HEK293 (cell line): ENCODE results near the gene CARD10.
A peak's percentile ranks its signal among the peaks of the same experiment; 100 is the strongest.

Experiments used
- CTCF ChIA-PET: fragments of 350-600 bp; formaldehyde crosslinking; extraction: SDS; loops from one replicate; lab custom pipeline; 2021; ENCODE audit warnings: antibody characterized with exemption; lab: Yijun Ruan, JAX
- POLR2A ChIA-PET: fragments of 300-600 bp; formaldehyde crosslinking; extraction: SDS; loops from one replicate; lab custom pipeline; 2020; ENCODE audit warnings: antibody characterized with exemption, inconsistent platforms; lab: Yijun Ruan, JAX
- H3K27ac ChIP-seq: fragments of 200-500 bp; sonication (Bioruptor generic); 2 replicates; pipeline ENCODE4 v1.5.1; 2014; ENCODE audit warnings: low read depth, low read length, control low read depth, inconsistent platforms; ENCODE audit errors: extremely low read depth
- H3K36me3 ChIP-seq, 2 experiments: fragments of 200-500 bp in 1 of 2; sonication (Bioruptor generic) in 1 of 2; 1 replicate in 1 of 2; 2 replicates in 1 of 2; pipeline ENCODE4 v1.5.1; 2014 to 2017; ENCODE audit warnings: inconsistent platforms in 2 of 2, low read length in 2 of 2; ENCODE audit not compliant: control insufficient read depth in 2 of 2, insufficient read depth in 1 of 2
- H3K4me1 ChIP-seq: fragments of 200-500 bp; sonication (Bioruptor generic); 2 replicates; pipeline ENCODE4 v1.5.1; 2014; ENCODE audit warnings: mild to moderate bottlenecking, low read length, inconsistent platforms; ENCODE audit not compliant: control insufficient read depth, insufficient read depth
- H3K4me3 ChIP-seq: 2 replicates; pipeline ENCODE4 v1.5.1; 2011; ENCODE audit warnings: low read depth, mild to moderate bottlenecking, control low read depth, low read length, moderate library complexity
- H3K9me3 ChIP-seq: fragments of 200-500 bp; sonication (Bioruptor generic); 2 replicates; pipeline ENCODE4 v1.5.1; 2014; ENCODE audit warnings: low read depth, low read length, inconsistent platforms; ENCODE audit not compliant: control insufficient read depth, insufficient read depth
- KLF1 ChIP-seq: fragments of 450-650 bp; formaldehyde crosslinking; IDR thresholded peaks from 2 replicates; pipeline ENCODE4 v1.5.1; 2016; ENCODE audit warnings: missing biosample characterization, missing genetic modification characterization
- KLF10 ChIP-seq: fragments of 450-650 bp; IDR thresholded peaks from 2 replicates; pipeline ENCODE4 v1.5.1; 2018; ENCODE audit warnings: missing biosample characterization, mild to moderate bottlenecking, missing genetic modification characterization
- SALL2 ChIP-seq: fragments of 450-650 bp; formaldehyde crosslinking; IDR thresholded peaks from 2 replicates; pipeline ENCODE4 v1.5.0; 2017; ENCODE audit warnings: missing biosample characterization, mild to moderate bottlenecking, missing genetic modification characterization, borderline replicate concordance
- SETDB1 ChIP-seq: IDR thresholded peaks from one replicate; pipeline ENCODE4 v1.6.1; 2017; ENCODE audit warnings: mild to moderate bottlenecking, low read length, moderate library complexity, mixed read lengths; ENCODE audit not compliant: insufficient read length
- TRIM28 ChIP-seq: IDR thresholded peaks from 2 replicates; pipeline ENCODE4 v1.6.1; 2011; ENCODE audit warnings: low read length, control low read depth, borderline replicate concordance
- ZNF174 ChIP-seq: fragments of 450-650 bp; formaldehyde crosslinking; IDR thresholded peaks from 2 replicates; pipeline ENCODE4 v1.5.0; 2017; ENCODE audit warnings: missing biosample characterization, mild to moderate bottlenecking, missing genetic modification characterization
- ZNF175 ChIP-seq: fragments of 450-650 bp; formaldehyde crosslinking; IDR thresholded peaks from 2 replicates; pipeline ENCODE4 v1.5.1; 2016; ENCODE audit warnings: missing biosample characterization, missing genetic modification characterization
- ZNF354C ChIP-seq: fragments of 450-650 bp; formaldehyde crosslinking; IDR thresholded peaks from 2 replicates; pipeline ENCODE4 v1.5.1; 2016; ENCODE audit warnings: missing biosample characterization, missing genetic modification characterization, low read depth, borderline replicate concordance
- ZNF391 ChIP-seq: fragments of 450-650 bp; formaldehyde crosslinking; IDR thresholded peaks from 2 replicates; pipeline ENCODE4 v1.5.1; 2016; ENCODE audit warnings: low read depth, missing biosample characterization, missing genetic modification characterization, borderline replicate concordance
- ZNF473 ChIP-seq: fragments of 450-650 bp; formaldehyde crosslinking; IDR thresholded peaks from 2 replicates; pipeline ENCODE4 v1.5.1; 2017; ENCODE audit warnings: missing biosample characterization, missing genetic modification characterization
- ZNF514 ChIP-seq: fragments of 450-650 bp; formaldehyde crosslinking; IDR thresholded peaks from 2 replicates; pipeline ENCODE4 v1.5.1; 2016; ENCODE audit warnings: missing biosample characterization, missing genetic modification characterization
- ZNF558 ChIP-seq: fragments of 450-650 bp; formaldehyde crosslinking; IDR thresholded peaks from 2 replicates; pipeline ENCODE4 v1.5.1; 2016; ENCODE audit warnings: missing biosample characterization, missing genetic modification characterization
- ZNF560 ChIP-seq: fragments of 450-650 bp; formaldehyde crosslinking; IDR thresholded peaks from 2 replicates; pipeline ENCODE4 v1.5.1; 2017; ENCODE audit warnings: missing biosample characterization, missing genetic modification characterization, borderline replicate concordance
- ZNF596 ChIP-seq: fragments of 450-650 bp; IDR thresholded peaks from 2 replicates; pipeline ENCODE4 v1.5.0; 2018; ENCODE audit warnings: missing biosample characterization, mild to moderate bottlenecking, missing genetic modification characterization, moderate library complexity
- ZNF785 ChIP-seq: fragments of 450-650 bp; formaldehyde crosslinking; IDR thresholded peaks from 2 replicates; pipeline ENCODE4 v1.5.1; 2016; ENCODE audit warnings: missing biosample characterization, missing genetic modification characterization
- ZXDB ChIP-seq: fragments of 450-650 bp; formaldehyde crosslinking; IDR thresholded peaks from 2 replicates; pipeline ENCODE4 v1.5.1; 2016; ENCODE audit warnings: missing biosample characterization, missing genetic modification characterization
- TF ChIP-seq, protein P1 (sequence below): fragments of 450-650 bp; formaldehyde crosslinking; IDR thresholded peaks from 2 replicates; pipeline ENCODE4 v1.5.1; 2016; ENCODE audit warnings: missing biosample characterization, missing genetic modification characterization
- TF ChIP-seq, protein P2 (sequence below): fragments of 450-650 bp; formaldehyde crosslinking; IDR thresholded peaks from 2 replicates; pipeline ENCODE4 v1.5.1; 2016; ENCODE audit warnings: missing biosample characterization, missing genetic modification characterization
- TF ChIP-seq, protein P3 (sequence below): fragments of 450-650 bp; formaldehyde crosslinking; IDR thresholded peaks from 2 replicates; pipeline ENCODE4 v1.5.1; 2016; ENCODE audit warnings: missing biosample characterization, missing genetic modification characterization, low read depth
- TF ChIP-seq, protein P4 (sequence below): fragments of 450-650 bp; formaldehyde crosslinking; IDR thresholded peaks from 2 replicates; pipeline ENCODE4 v1.5.1; 2016; ENCODE audit warnings: missing biosample characterization, missing genetic modification characterization
- TF ChIP-seq, protein P5 (sequence below): fragments of 450-650 bp; formaldehyde crosslinking; IDR thresholded peaks from 2 replicates; pipeline ENCODE4 v1.5.1; 2016; ENCODE audit warnings: missing biosample characterization, missing genetic modification characterization

The CARD10 gene

DNA sequence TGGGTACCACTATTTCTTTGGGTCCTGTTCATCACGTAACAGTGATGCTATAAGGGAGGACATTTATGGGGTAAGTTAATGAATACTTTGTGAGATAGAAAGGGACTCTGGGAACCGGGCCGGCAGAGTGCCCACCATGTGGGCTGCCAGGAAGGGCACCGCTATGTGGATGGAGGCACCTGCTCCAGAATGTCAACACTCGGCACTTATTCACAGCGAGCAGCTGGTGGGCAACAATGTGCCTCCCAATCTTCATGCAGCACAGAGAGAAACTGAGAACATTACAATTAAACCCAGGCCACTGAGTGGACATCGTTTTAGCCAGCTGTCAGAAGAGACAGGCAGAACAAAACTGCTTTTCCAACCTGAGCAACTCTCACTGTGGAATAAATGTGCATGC lies 76.1 kb downstream of the CARD10 start:
- Histone ChIP-seq H3K9me3 (no peaks in the 10 kb centered on the region), H3K4me1 (no peaks in the 10 kb centered on the region), H3K4me3 (no peak overlapping the region), H3K27ac (no peak overlapping the region), H3K36me3 (no peaks in the 10 kb centered on the region)
- no peak for TF ChIP-seq ZNF174 (tag by site-specific recombination)
- no peak for TF ChIP-seq ZNF558 (tag by site-specific recombination)
- no peak for TF ChIP-seq ZXDB (tag by site-specific recombination)
- no peak for TF ChIP-seq ZNF514 (tag by site-specific recombination)
- TF ChIP-seq ZNF473 (tag by site-specific recombination) = no peak
- TF ChIP-seq ZNF391 (tag by site-specific recombination) = no peak
- TF ChIP-seq KLF10 (tag by site-specific recombination) = no peak
- ChIA-PET CTCF (interaction anchor here (1.4 kb wide), 1 partner anchor 12 kb away, joined by 7 read pairs; no protein-coding TSS in a partner anchor), POLR2A (no interaction called here)

DNA sequence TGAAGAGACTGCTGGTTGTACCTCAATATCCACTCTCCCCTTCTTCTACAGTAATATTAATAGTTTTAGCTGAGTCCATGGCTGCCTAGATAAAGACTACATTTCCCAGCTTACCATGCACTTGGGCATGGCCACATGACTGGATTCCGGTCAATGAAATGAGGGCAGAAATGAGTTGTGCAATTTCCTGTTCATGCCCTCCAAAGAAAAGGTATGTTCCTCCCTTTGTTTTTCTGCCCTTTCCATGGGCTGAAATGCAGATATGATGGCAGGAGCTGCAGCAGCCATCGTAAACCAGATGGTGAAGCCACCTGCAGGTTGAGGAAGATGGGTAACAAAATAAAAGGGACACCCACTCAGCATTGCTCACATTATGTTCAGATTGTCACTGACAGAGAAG lies 76.7 kb downstream of the CARD10 start:
- Histone ChIP-seq H3K9me3 (no peaks in the 10 kb centered on the region), H3K27ac (no peak overlapping the region), H3K36me3 (no peaks in the 10 kb centered on the region), H3K4me1 (no peaks in the 10 kb centered on the region), H3K4me3 (no peak overlapping the region)
- TF ChIP-seq ZNF785 (tag by site-specific recombination) (no peak), ZNF596 (tag by site-specific recombination) (no peak), ZNF175 (tag by site-specific recombination) (no peak), ZNF560 (tag by site-specific recombination) (no peak), KLF1 (tag by site-specific recombination) (no peak), ZNF354C (tag by site-specific recombination) (no peak), SETDB1 (peak; percentile 98), TRIM28 (peak; percentile 97), SALL2 (tag by site-specific recombination) (no peak)
- TF ChIP-seq, protein P1, sequence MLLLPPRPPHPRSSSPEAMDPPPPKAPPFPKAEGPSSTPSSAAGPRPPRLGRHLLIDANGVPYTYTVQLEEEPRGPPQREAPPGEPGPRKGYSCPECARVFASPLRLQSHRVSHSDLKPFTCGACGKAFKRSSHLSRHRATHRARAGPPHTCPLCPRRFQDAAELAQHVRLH = 0 out of 2 replicates have a peak, but pooled peaks have one; percentile 11
- TF ChIP-seq, protein P2, sequence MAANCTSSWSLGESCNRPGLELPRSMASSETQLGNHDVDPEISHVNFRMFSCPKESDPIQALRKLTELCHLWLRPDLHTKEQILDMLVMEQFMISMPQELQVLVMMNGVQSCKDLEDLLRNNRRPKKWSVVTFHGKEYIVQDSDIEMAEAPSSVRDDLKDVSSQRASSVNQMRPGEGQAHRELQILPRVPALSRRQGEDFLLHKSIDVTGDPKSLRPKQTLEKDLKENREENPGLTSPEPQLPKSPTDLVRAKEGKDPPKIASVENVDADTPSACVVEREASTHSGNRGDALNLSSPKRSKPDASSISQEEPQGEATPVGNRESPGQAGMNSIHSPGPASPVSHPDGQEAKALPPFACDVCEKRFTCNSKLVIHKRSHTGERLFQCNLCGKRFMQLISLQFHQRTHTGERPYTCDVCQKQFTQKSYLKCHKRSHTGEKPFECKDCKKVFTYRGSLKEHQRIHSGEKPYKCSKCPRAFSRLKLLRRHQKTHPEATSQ (tag by site-specific recombination) = no peak
- TF ChIP-seq, protein P3, sequence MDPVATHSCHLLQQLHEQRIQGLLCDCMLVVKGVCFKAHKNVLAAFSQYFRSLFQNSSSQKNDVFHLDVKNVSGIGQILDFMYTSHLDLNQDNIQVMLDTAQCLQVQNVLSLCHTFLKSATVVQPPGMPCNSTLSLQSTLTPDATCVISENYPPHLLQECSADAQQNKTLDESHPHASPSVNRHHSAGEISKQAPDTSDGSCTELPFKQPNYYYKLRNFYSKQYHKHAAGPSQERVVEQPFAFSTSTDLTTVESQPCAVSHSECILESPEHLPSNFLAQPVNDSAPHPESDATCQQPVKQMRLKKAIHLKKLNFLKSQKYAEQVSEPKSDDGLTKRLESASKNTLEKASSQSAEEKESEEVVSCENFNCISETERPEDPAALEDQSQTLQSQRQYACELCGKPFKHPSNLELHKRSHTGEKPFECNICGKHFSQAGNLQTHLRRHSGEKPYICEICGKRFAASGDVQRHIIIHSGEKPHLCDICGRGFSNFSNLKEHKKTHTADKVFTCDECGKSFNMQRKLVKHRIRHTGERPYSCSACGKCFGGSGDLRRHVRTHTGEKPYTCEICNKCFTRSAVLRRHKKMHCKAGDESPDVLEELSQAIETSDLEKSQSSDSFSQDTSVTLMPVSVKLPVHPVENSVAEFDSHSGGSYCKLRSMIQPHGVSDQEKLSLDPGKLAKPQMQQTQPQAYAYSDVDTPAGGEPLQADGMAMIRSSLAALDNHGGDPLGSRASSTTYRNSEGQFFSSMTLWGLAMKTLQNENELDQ (tag by site-specific recombination) = no peak
- TF ChIP-seq, protein P4, sequence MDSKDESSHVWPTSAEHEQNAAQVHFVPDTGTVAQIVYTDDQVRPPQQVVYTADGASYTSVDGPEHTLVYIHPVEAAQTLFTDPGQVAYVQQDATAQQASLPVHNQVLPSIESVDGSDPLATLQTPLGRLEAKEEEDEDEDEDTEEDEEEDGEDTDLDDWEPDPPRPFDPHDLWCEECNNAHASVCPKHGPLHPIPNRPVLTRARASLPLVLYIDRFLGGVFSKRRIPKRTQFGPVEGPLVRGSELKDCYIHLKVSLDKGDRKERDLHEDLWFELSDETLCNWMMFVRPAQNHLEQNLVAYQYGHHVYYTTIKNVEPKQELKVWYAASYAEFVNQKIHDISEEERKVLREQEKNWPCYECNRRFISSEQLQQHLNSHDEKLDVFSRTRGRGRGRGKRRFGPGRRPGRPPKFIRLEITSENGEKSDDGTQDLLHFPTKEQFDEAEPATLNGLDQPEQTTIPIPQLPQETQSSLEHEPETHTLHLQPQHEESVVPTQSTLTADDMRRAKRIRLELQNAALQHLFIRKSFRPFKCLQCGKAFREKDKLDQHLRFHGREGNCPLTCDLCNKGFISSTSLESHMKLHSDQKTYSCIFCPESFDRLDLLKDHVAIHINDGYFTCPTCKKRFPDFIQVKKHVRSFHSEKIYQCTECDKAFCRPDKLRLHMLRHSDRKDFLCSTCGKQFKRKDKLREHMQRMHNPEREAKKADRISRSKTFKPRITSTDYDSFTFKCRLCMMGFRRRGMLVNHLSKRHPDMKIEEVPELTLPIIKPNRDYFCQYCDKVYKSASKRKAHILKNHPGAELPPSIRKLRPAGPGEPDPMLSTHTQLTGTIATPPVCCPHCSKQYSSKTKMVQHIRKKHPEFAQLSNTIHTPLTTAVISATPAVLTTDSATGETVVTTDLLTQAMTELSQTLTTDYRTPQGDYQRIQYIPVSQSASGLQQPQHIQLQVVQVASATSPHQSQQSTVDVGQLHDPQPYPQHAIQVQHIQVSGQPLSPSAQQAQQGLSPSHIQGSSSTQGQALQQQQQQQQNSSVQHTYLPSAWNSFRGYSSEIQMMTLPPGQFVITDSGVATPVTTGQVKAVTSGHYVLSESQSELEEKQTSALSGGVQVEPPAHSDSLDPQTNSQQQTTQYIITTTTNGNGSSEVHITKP = 0 out of 2 replicates have a peak, but pooled peaks have one; percentile 25
- TF ChIP-seq, protein P5, sequence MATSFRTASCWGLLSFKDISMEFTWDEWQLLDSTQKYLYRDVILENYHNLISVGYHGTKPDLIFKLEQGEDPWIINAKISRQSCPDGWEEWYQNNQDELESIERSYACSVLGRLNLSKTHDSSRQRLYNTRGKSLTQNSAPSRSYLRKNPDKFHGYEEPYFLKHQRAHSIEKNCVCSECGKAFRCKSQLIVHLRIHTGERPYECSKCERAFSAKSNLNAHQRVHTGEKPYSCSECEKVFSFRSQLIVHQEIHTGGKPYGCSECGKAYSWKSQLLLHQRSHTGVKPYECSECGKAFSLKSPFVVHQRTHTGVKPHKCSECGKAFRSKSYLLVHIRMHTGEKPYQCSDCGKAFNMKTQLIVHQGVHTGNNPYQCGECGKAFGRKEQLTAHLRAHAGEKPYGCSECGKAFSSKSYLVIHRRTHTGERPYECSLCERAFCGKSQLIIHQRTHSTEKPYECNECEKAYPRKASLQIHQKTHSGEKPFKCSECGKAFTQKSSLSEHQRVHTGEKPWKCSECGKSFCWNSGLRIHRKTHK (tag by site-specific recombination) = no peak
- POLR2A ChIA-PET = interaction anchor here (0.6 to 1.3 kb wide), 3 partner anchors 11 to 18 kb away, joined by 3 to 6 read pairs (median 5); no protein-coding TSS in a partner anchor
- CTCF ChIA-PET = interaction anchor here (0.6 to 1.4 kb wide), 2 partner anchors 11 to 182 kb away, joined by 5 to 7 read pairs; no protein-coding TSS in a partner anchor
